GM19351 (cell line): ENCODE results near the gene TIMMDC1.

Source experiments
- ATAC-seq: cut with Tn5 transposase; IDR thresholded peaks from one replicate; pipeline ENCODE4 v1.9.1; 2021; ENCODE audit warnings: mild to moderate bottlenecking, moderate library complexity; ENCODE audit not compliant: unreplicated experiment

Gene TIMMDC1

GRCh38 chr3:119498186-119499011 is at the start of gene TIMMDC1:
TSS of gene TIMMDC1 (plus strand) at chr3:119498547. CDS start at chr3:119498734, 187 bp downstream.
- peak; percentile 96 for ATAC-seq

GRCh38 chr3:119453822-119454221 is 44.5 kb upstream of the TIMMDC1 start:
- ATAC-seq, result no peak

- no peak for ATAC-seq
Observed at GRCh38 chr3:119456469-119456868, 41.9 kb upstream of the TIMMDC1 start.

- no peak for ATAC-seq
Observed at GRCh38 chr3:119457246-119457645, 41.1 kb upstream of the TIMMDC1 start.

GRCh38 chr3:119463171-119464169 is 34.9 kb upstream of the TIMMDC1 start, which contains the start of gene TMEM39A:
TSS of gene TMEM39A (minus strand) at chr3:119463615. CDS start at chr3:119462074, 1,541 bp downstream.
- ATAC-seq, result peak; percentile 88

- ATAC-seq, result no peak
Observed at GRCh38 chr3:119468041-119468440, 30.3 kb upstream of the TIMMDC1 start.

- no peak for ATAC-seq
Observed at GRCh38 chr3:119469418-119470189, 28.7 kb upstream of the TIMMDC1 start.

GRCh38 chr3:119470866-119471265 is 27.5 kb upstream of the TIMMDC1 start:
- ATAC-seq, result no peak

- no peak for ATAC-seq
Observed at GRCh38 chr3:119481079-119481478, 17.3 kb upstream of the TIMMDC1 start.

GRCh38 chr3:119483101-119483500 is 15.2 kb upstream of the TIMMDC1 start:
- ATAC-seq, result no peak

GRCh38 chr3:119485563-119485962 is 12.8 kb upstream of the TIMMDC1 start:
- ATAC-seq, result no peak

GRCh38 chr3:119490153-119490552 is 8.2 kb upstream of the TIMMDC1 start:
- no peak for ATAC-seq

- no peak for ATAC-seq
Observed at GRCh38 chr3:119492128-119492527, 6.2 kb upstream of the TIMMDC1 start.

- no peak for ATAC-seq
Observed at GRCh38 chr3:119492810-119493209, 5.5 kb upstream of the TIMMDC1 start.

- no peak for ATAC-seq
Observed at GRCh38 chr3:119494597-119494996, 3.8 kb upstream of the TIMMDC1 start.

GRCh38 chr3:119497820-119498185 is 544 bp upstream of the TIMMDC1 start:
- ATAC-seq, result peak; percentile 22

GRCh38 chr3:119500265-119500664 is 1.9 kb downstream of the TIMMDC1 start:
- no peak for ATAC-seq

- ATAC-seq, result no peak
Observed at GRCh38 chr3:119500901-119501300, 2.6 kb downstream of the TIMMDC1 start.

- ATAC-seq, result no peak
Observed at GRCh38 chr3:119506631-119507030, 8.3 kb downstream of the TIMMDC1 start.

GRCh38 chr3:119507404-119507803 is 9.1 kb downstream of the TIMMDC1 start:
- no peak for ATAC-seq
